Breast epithelium (tissue), 3 donors: ENCODE data around the gene SUCLG2.

Experiments
- CTCF ChIP-seq, 3 donors: fragments of 450-650 bp; IDR thresholded peaks; one replicate each; pipeline ENCODE4 v1.5.1; 2016 to 2017; ENCODE audit warnings: antibody characterized with exemption in 3 of 3, mild to moderate bottlenecking in 3 of 3, moderate library complexity in 3 of 3
- POLR2A ChIP-seq: fragments of 450-650 bp; IDR thresholded peaks from one replicate; pipeline ENCODE4 v1.6.1; 2016; ENCODE audit warnings: antibody characterized with exemption, mild to moderate bottlenecking, moderate library complexity
- POLR2AphosphoS5 ChIP-seq, 3 donors: sonication (generic); formaldehyde crosslinking; IDR thresholded peaks; one replicate each; pipeline ENCODE4 v1.6.1; 2017; ENCODE audit warnings: antibody characterized with exemption in 3 of 3

- no peak for TF ChIP-seq POLR2A
- TF ChIP-seq POLR2AphosphoS5 (IDR thresholded peaks at IDR 0.05), result no peak
- TF ChIP-seq CTCF (IDR thresholded peaks at IDR 0.05), result no peak
Observed at GRCh38 chr3:67602816-67603215, 51.6 kb downstream of the SUCLG2 start.
